Measurements from ENCODE around the gene GADD45G.

The GADD45G gene

DNA sequence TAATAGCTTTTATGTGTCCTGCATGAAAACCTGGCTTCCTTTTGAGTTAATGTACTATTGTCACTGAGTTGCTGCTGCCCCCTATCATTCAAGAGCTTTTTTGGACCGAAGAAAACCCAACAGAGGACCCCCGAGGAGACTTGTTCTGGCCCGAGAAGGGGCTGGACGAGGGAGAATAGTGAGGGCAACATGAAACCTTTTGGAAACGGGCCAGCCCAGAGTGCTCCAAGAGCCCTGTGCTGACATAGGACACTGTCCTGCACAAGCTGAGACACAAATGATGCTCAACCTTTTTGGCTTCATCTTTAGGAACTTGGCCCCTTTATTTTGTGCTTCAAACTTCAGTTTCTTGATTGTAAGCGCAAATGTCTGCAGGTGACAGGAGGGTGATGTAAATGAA is 4.0 kb upstream of the GADD45G start:
- H3K27ac ChIP-seq (ENCODE audit: poor library complexity, severe bottlenecking): no peak overlapping the region
- no peak for TF ChIP-seq CTCF (IDR thresholded peaks at IDR 0.05; ENCODE audit: poor library complexity, severe bottlenecking)
- no peaks in the 10 kb centered on the region for H3K9me3 ChIP-seq (ENCODE audit: severe bottlenecking)

DNA sequence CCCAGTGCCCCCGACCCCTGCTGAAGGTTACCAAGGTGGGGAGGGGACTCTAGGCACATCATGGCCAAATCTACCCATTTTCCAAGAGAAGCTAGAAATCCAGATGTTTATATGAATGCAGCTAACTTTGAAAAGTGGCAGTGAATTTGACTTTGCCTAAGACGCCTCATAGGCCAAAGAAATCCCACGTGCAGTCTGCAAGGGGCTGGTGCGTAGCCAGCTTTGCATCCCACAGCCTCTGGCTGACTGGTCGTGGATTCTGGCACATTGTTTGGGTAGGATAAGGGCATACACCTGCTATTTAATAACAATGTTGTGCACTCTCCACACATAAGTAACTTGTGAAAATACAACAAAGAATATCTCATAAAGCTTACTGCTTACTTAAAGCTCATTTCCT is 3.5 kb upstream of the GADD45G start:
- TF ChIP-seq CTCF (IDR thresholded peaks at IDR 0.05; ENCODE audit: poor library complexity, severe bottlenecking): no peak
- DNase-seq (ENCODE audit: low spot score) (no peak), ATAC-seq (ENCODE audit: low read depth) (no peak)
- no peak overlapping the region for H3K4me3 ChIP-seq (ENCODE audit: severe bottlenecking)
- H3K36me3 ChIP-seq (ENCODE audit: low read depth): no peaks in the 10 kb centered on the region
- peaks cover 43% of the 10 kb centered on the region for H3K27me3 ChIP-seq (ENCODE audit: insufficient read depth, poor library complexity, severe bottlenecking)
- no peak overlapping the region for H3K27ac ChIP-seq (ENCODE audit: poor library complexity, severe bottlenecking)
- no peaks in the 10 kb centered on the region for H3K9me3 ChIP-seq (ENCODE audit: severe bottlenecking)
- no peaks in the 10 kb centered on the region for H3K4me1 ChIP-seq (ENCODE audit: insufficient read depth, poor library complexity, severe bottlenecking)

More for the DNA sequence above, 4.0 kb upstream of the GADD45G start:
- ATAC-seq (ENCODE audit: low read depth) (no peak), DNase-seq (ENCODE audit: low spot score) (no peak)
- H3K4me3 ChIP-seq (ENCODE audit: severe bottlenecking): no peak overlapping the region
- H3K36me3 ChIP-seq (ENCODE audit: low read depth): no peaks in the 10 kb centered on the region
- H3K4me1 ChIP-seq (ENCODE audit: insufficient read depth, poor library complexity, severe bottlenecking): no peaks in the 10 kb centered on the region
- H3K27me3 ChIP-seq (ENCODE audit: insufficient read depth, poor library complexity, severe bottlenecking): peaks cover 43% of the 10 kb centered on the region

- peaks cover 7% of the 10 kb centered on the region for H3K4me1 ChIP-seq (ENCODE audit: insufficient read depth, poor library complexity, severe bottlenecking)
- no peaks in the 10 kb centered on the region for H3K36me3 ChIP-seq (ENCODE audit: low read depth)
- H3K27ac ChIP-seq (ENCODE audit: poor library complexity, severe bottlenecking): no peak overlapping the region
- ATAC-seq (ENCODE audit: low read depth) (no peak), DNase-seq (ENCODE audit: low spot score) (no peak)
- TF ChIP-seq CTCF (IDR thresholded peaks at IDR 0.05; ENCODE audit: poor library complexity, severe bottlenecking): no peak
- H3K9me3 ChIP-seq (ENCODE audit: severe bottlenecking): no peaks in the 10 kb centered on the region
- no peak overlapping the region for H3K4me3 ChIP-seq (ENCODE audit: severe bottlenecking)
- peaks cover 43% of the 10 kb centered on the region for H3K27me3 ChIP-seq (ENCODE audit: insufficient read depth, poor library complexity, severe bottlenecking)
Measured at GRCh38 chr9:89601856-89602562, 2.8 kb upstream of the GADD45G start.

DNA sequence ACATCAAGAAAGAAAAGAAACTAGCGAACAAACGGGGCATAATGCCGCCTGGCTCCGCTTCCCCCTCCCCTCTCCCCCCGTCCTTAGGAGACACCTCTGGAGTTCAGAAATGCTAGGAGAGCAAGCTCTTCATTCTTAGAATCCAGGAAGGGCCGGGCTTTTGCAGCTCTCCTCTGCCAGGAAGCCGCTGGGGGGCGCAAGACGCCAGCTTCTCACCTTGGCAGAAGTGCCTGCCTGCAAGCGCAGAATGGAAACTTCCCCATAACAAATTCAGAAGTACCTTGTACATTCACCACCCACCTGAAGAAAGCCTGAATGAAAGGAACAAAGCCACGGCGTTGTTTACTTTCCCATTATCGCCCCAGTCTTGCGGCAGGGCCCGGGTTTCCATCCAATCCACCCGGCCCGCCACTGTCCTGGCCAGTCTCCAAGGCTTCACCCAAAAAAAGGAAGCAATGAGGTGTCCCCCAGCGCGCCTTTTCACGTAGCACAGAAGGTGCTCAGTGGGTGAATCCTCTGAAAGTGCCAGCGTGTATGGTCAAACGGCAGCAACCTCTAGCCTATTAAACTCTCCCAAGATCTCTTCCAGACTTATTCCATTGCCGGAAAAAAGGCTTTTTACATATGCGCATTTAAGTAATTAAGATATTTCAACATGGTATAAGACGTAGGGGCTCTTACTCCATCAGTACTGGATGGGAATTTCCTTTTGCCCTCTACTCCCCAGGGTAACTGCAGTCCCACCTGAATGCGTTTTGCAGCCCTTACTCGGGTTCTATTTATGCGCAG is 1.6 kb upstream of the GADD45G start:
- ATAC-seq (ENCODE audit: low read depth): peak; percentile 40
- peak overlapping the region; percentile 8 for H3K4me3 ChIP-seq (ENCODE audit: severe bottlenecking)

More for the DNA sequence above, 1.6 kb upstream of the GADD45G start:
- Histone ChIP-seq H3K36me3 (ENCODE audit: low read depth) (no peaks in the 10 kb centered on the region), H3K27me3 (ENCODE audit: insufficient read depth, poor library complexity, severe bottlenecking) (peaks cover 43% of the 10 kb centered on the region), H3K27ac (ENCODE audit: poor library complexity, severe bottlenecking) (no peak overlapping the region), H3K4me1 (ENCODE audit: insufficient read depth, poor library complexity, severe bottlenecking) (peaks cover 9% of the 10 kb centered on the region), H3K9me3 (ENCODE audit: severe bottlenecking) (no peaks in the 10 kb centered on the region)
- peak; percentile 75 for DNase-seq (ENCODE audit: low spot score)
- peak; percentile 86 for TF ChIP-seq CTCF (IDR thresholded peaks at IDR 0.05; ENCODE audit: poor library complexity, severe bottlenecking)
